ENCODE data around the gene SLC4A9.
"Not testable (repeated sequence)": the region's sequence is repeated elsewhere in the genome, so short reads cannot be mapped to it uniquely, and the experiment has no call there.

SLC4A9 gene

DNA sequence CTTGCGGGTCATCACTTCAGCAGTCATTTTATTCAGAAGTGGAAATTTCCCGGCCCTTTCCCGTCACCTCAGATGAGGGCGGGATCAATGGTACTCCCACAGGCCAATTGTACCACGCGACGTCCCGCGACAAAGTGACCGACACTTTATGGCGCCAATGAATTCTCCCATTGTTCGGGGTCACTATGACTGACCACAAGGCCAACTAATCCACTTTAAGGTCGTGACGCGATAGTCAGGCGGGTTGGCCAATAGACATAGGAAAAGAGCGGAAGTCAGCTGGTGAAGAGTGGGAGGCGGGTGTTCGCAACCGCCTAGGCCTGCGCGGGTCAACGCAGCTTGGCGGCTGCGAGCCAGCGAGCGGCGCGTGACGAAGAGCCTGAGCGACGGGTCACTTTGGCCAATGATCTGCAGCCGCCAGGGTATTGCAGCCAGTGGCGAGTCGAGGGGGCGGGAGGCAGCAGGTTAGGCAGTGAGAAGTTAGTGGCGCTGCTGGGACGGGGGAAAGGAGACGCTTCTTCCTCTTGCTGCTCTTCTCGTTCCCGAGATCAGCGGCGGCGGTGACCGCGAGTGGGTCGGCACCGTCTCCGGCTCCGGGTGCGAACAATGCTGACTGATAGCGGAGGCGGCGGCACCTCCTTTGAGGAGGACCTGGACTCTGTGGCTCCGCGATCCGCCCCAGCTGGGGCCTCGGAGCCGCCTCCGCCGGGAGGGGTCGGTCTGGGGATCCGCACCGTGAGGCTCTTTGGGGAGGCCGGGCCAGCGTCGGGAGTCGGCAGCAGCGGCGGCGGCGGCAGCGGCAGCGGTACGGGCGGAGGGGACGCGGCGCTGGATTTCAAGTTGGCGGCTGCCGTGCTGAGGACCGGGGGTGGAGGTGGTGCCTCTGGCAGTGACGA lies 41.6 kb downstream of the SLC4A9 start, which contains the start of gene ANKHD1:
ANKHD1 (plus strand) TSS at position 472 of the 896 bp plus-strand sequence; CDS start at position 607, 135 bp downstream.
- peak; percentile 99 for DNase-seq

GRCh38 chr5:140402258-140403074 lies 42.5 kb downstream of the SLC4A9 start:
- DNase-seq, result no peak

DNA sequence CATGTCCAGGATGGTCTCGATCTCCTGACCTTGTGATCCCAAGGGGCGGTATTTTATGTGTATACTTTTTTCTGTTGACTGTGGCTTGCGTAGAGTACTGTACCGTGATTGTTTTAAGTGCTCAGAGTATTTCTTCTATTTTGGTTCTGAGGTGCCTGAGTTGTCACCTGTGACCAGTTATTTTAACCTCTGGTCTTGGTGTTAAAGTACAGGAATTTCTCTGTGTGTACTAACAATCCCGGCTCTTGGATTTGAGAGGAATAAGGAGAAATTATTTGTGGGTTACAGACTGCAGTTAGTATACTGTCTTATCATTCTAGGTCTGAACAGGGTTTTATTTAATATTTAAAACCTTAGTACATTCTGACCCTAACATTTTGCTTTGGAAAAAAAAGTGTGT lies 43.6 kb downstream of the SLC4A9 start:
- no peak for DNase-seq

DNA sequence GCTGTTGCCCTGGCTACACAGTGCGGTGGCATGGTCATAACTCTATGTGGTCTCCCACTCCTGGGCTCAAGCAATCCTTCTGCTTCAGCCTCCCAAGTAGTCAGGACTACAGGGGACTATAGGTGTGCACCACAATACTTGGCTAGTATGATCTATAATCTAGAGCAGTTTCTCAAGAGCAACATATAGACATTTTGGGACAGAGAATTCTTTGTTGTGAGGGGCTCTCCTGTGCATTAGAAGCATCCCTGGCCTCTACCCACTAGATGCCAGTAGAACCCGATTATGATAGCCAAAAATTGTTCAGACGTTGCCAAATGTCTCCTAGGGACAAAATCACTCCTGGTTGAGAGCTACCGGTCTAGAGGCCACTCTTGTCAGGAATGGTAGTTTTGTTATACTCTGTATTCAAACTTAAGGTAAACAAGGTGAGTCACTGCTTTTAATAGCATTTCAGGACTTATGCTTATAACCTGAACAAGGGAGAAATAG lies 48.8 kb downstream of the SLC4A9 start:
- DNase-seq, result no peak

GRCh38 chr5:140413230-140413629 lies 53.2 kb downstream of the SLC4A9 start:
- no peak for DNase-seq

- no peak for DNase-seq
Observed at GRCh38 chr5:140417235-140417634, 57.2 kb downstream of the SLC4A9 start.

GRCh38 chr5:140418862-140419520 lies 59.0 kb downstream of the SLC4A9 start:
- DNase-seq, result no peak

GRCh38 chr5:140420226-140420570 lies 60.2 kb downstream of the SLC4A9 start:
- DNase-seq, result no peak

- no peak for DNase-seq
Observed at GRCh38 chr5:140420665-140421361, 60.8 kb downstream of the SLC4A9 start.

- DNase-seq, result not testable (repeated sequence)
Observed at GRCh38 chr5:140421375-140421774, 61.4 kb downstream of the SLC4A9 start.

DNA sequence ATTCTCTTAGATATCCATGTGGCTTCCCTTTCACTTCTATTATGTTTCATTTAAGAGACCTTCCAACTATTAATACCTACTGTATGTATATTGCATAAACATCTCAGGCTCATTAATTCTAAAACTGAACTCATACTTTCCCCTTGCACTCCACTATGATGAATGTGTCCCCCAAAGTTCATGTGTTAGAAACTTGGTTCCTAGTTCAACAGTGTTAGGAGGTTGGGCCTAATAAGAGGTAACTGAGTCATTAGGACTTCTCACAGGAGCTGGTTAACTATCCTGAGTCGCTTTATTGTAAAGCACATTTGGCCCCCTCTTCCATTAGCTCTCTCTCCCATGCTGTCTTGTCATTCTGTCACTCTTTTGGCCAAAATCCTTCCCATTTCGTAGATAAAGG lies 63.6 kb downstream of the SLC4A9 start:
- DNase-seq, result no peak

GRCh38 chr5:140424135-140424534 lies 64.1 kb downstream of the SLC4A9 start:
- no peak for DNase-seq
